Neural crest cell (in vitro differentiated cells): ENCODE results near the gene TMEM40. TPM values are rescaled to one million over a fixed set of nuclear protein-coding genes. Genes with fewer than 3 reads are reported as not detected.
A peak's percentile ranks its signal among the peaks of the same experiment; 100 is the strongest.

ENCODE experiments used
- DNase-seq: peaks from one replicate; pipeline ENCODE4 v3.0.0; 2021; ENCODE audit warnings: low read depth, mixed read lengths, low spot score
- H3K27ac Mint-ChIP-seq: one replicate; pipeline ENCODE4 v1.8.0; 2021; ENCODE audit warnings: mild to moderate bottlenecking, mixed read lengths; ENCODE audit not compliant: unreplicated experiment
- H3K27me3 Mint-ChIP-seq: 2 replicates; pipeline ENCODE4 v1.8.0; 2021; ENCODE audit warnings: low read depth, mild to moderate bottlenecking, mixed read lengths
- H3K36me3 Mint-ChIP-seq: 2 replicates; pipeline ENCODE4 v1.8.0; 2021; ENCODE audit warnings: low read depth, mild to moderate bottlenecking, mixed read lengths
- H3K4me1 Mint-ChIP-seq: 2 replicates; pipeline ENCODE4 v1.8.0; 2021; ENCODE audit warnings: mixed read lengths
- H3K4me3 Mint-ChIP-seq: one replicate; pipeline ENCODE4 v1.8.0; 2021; ENCODE audit warnings: mild to moderate bottlenecking, mixed read lengths
- H3K9me3 Mint-ChIP-seq: 2 replicates; pipeline ENCODE4 v1.8.0; 2021; ENCODE audit warnings: mixed read lengths
- total RNA-seq: library from RNA; stranded (reverse); gene quantifications from 2 replicates; pipeline ENCODE4 v1.2.1, GENCODE V29; 2021
- TF ChIP-seq, protein P1 (sequence below): fragments of 200-600 bp; sonication (generic); conservative IDR thresholded peaks from 2 replicates; pipeline ENCODE4 v1.5.0; 2021; ENCODE audit warnings: antibody characterized with exemption, mild to moderate bottlenecking

TMEM40 gene
- total RNA-seq, 1 donor from 2014 or later: not detected

DNA sequence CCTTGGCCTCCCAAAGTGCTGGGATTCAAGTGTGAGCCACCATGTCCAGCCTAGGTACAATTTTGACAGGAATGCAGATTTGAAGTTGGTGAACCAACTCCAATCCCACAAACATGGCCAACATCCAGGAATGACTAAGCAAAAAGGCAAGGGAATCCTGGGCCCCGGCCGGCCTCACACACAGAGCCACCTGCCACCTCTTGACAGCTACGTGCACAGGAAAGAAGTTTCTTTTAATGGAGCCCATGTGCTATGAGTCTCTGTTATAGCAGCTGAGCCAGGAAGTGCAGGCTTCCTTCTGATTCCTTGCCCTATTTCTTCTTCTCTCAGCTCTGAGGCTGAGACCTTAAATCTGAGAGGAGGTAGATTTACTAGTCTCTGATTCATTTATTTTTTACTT lies 8.8 kb downstream of the TMEM40 start:
- H3K4me3 Mint-ChIP-seq: no peak overlapping the region
- H3K4me1 Mint-ChIP-seq: no peaks in the 10 kb centered on the region
- DNase-seq: no peak
- TF ChIP-seq, protein P1, sequence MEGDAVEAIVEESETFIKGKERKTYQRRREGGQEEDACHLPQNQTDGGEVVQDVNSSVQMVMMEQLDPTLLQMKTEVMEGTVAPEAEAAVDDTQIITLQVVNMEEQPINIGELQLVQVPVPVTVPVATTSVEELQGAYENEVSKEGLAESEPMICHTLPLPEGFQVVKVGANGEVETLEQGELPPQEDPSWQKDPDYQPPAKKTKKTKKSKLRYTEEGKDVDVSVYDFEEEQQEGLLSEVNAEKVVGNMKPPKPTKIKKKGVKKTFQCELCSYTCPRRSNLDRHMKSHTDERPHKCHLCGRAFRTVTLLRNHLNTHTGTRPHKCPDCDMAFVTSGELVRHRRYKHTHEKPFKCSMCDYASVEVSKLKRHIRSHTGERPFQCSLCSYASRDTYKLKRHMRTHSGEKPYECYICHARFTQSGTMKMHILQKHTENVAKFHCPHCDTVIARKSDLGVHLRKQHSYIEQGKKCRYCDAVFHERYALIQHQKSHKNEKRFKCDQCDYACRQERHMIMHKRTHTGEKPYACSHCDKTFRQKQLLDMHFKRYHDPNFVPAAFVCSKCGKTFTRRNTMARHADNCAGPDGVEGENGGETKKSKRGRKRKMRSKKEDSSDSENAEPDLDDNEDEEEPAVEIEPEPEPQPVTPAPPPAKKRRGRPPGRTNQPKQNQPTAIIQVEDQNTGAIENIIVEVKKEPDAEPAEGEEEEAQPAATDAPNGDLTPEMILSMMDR: no peak
- no peaks in the 10 kb centered on the region for H3K9me3 Mint-ChIP-seq
- no peaks in the 10 kb centered on the region for H3K36me3 Mint-ChIP-seq
- H3K27me3 Mint-ChIP-seq: no peaks in the 10 kb centered on the region
- H3K27ac Mint-ChIP-seq: no peak overlapping the region

- no peaks in the 10 kb centered on the region for H3K36me3 Mint-ChIP-seq
- H3K9me3 Mint-ChIP-seq: no peaks in the 10 kb centered on the region
- no peak for DNase-seq
- TF ChIP-seq, protein P1: no peak
- no peak overlapping the region for H3K4me3 Mint-ChIP-seq
- no peak overlapping the region for H3K27ac Mint-ChIP-seq
- no peaks in the 10 kb centered on the region for H3K4me1 Mint-ChIP-seq
- H3K27me3 Mint-ChIP-seq: no peaks in the 10 kb centered on the region
Observed at GRCh38 chr3:12748477-12748876, 10.6 kb downstream of the TMEM40 start.

GRCh38 chr3:12746419-12746818 lies 12.6 kb downstream of the TMEM40 start:
- TF ChIP-seq, protein P1: no peak
- no peak overlapping the region for H3K27ac Mint-ChIP-seq
- no peaks in the 10 kb centered on the region for H3K36me3 Mint-ChIP-seq
- no peak for DNase-seq
- no peaks in the 10 kb centered on the region for H3K27me3 Mint-ChIP-seq
- no peaks in the 10 kb centered on the region for H3K9me3 Mint-ChIP-seq
- no peak overlapping the region for H3K4me3 Mint-ChIP-seq
- H3K4me1 Mint-ChIP-seq: no peaks in the 10 kb centered on the region

DNA sequence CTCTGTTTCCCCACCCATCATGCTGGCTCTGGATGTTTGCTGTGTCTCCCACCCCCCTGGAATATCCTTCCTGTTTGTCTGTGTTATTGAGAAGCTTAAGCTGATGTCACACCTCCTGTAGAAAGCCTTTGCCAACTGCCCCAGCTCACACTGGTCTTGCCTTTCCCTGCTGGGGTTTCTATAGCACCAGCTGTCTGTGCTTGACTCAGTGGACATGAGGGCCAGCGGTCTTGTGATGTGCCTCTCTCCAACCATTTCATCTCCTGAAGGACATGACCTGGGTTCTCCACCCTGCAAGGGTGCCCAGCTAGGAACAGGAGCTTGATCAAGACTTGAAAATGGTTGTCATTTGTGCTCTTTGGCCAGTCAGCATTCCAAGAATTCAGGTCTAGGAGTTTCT lies 14.7 kb downstream of the TMEM40 start:
- no peaks in the 10 kb centered on the region for H3K36me3 Mint-ChIP-seq
- H3K27me3 Mint-ChIP-seq: no peaks in the 10 kb centered on the region
- TF ChIP-seq, protein P1: no peak
- no peaks in the 10 kb centered on the region for H3K9me3 Mint-ChIP-seq
- H3K27ac Mint-ChIP-seq: peak overlapping the region; percentile 54
- no peak overlapping the region for H3K4me3 Mint-ChIP-seq
- DNase-seq: no peak
- H3K4me1 Mint-ChIP-seq: no peaks in the 10 kb centered on the region

- Mint-ChIP-seq H3K36me3 (no peaks in the 10 kb centered on the region), H3K27me3 (no peaks in the 10 kb centered on the region), H3K4me3 (no peak overlapping the region), H3K27ac (no peak overlapping the region), H3K4me1 (no peaks in the 10 kb centered on the region), H3K9me3 (no peaks in the 10 kb centered on the region)
- DNase-seq: no peak
- TF ChIP-seq, protein P1: no peak
Observed at GRCh38 chr3:12743583-12743982, 15.5 kb downstream of the TMEM40 start.
